ENCODE data around the gene SPAG7.

DNA sequence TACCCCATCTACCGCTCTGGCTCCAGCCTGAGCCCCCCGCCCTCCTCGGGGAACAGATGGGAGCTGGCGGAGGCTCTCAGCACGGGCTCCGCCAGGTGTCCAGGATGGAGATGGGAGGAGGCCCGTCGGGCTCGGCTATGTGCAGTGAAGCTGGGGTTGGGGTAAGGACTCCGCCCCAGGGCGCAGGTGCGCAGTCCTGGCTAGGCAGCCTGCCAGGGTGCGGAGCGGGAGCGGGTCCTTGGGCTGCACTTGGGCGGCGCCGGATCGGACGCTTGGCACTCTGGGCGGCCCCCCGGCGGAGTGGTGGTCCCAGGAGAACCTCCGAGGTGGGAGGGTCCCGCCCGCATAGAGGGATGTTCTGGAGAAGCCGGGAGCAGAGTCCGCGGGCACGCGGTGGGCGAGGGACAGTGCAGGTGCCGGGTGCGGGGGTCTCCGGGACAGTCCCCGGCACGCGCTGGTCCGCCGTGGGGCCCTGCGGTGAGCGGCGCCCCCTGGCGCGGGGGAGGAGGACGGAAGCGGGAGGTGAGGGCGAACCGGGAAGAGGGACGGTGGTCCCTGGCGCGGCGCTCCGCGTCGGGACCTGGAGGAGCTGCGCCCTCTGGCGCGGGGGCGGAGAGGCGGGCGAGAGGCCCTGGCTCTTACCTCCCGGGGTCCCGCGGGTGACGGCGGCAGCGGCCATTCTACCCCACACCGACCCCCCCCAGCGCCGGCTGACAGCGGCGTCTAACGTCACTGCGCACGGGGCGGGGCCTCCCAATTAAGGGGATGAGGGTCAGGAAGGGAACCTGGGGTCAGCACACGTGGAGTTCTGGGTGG, 19.5 kb upstream of the SPAG7 start, which contains the start of gene CAMTA2:
- no peak for TF ChIP-seq EZH2phosphoT487 (IDR thresholded peaks at IDR 0.05; ENCODE audit: borderline replicate concordance, low read depth, low read length)
- TF ChIP-seq, protein P1, sequence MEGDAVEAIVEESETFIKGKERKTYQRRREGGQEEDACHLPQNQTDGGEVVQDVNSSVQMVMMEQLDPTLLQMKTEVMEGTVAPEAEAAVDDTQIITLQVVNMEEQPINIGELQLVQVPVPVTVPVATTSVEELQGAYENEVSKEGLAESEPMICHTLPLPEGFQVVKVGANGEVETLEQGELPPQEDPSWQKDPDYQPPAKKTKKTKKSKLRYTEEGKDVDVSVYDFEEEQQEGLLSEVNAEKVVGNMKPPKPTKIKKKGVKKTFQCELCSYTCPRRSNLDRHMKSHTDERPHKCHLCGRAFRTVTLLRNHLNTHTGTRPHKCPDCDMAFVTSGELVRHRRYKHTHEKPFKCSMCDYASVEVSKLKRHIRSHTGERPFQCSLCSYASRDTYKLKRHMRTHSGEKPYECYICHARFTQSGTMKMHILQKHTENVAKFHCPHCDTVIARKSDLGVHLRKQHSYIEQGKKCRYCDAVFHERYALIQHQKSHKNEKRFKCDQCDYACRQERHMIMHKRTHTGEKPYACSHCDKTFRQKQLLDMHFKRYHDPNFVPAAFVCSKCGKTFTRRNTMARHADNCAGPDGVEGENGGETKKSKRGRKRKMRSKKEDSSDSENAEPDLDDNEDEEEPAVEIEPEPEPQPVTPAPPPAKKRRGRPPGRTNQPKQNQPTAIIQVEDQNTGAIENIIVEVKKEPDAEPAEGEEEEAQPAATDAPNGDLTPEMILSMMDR (conservative IDR thresholded peaks at IDR 0.05; ENCODE audit: low read length): peak; percentile 89
